Transverse colon (tissue), 4 donors: ENCODE measurements around the gene CORO2A. TPM values are rescaled to one million over a fixed set of nuclear protein-coding genes. Genes with fewer than 3 reads are reported as not detected.
"Not testable (repeated sequence)": the region's sequence is repeated elsewhere in the genome, so short reads cannot be mapped to it uniquely, and the experiment has no call there.

Experiments used
- DNase-seq: peaks from one replicate; pipeline ENCODE4 v3.0.0-alpha.2; 2019
- H3K27ac ChIP-seq, 4 donors: fragments of 200-600 bp; sonication (generic); 2 replicates each; pipeline ENCODE4 v1.5.1; 2016 to 2018; ENCODE audit warnings: inconsistent platforms in 4 of 4
- H3K27me3 ChIP-seq: fragments of 200-600 bp; sonication (generic); 2 replicates; pipeline ENCODE4 v1.5.1; 2017; ENCODE audit warnings: inconsistent platforms
- H3K36me3 ChIP-seq, 4 donors: fragments of 200-600 bp; sonication (generic); 2 replicates each; pipeline ENCODE4 v1.5.1; 2017 to 2019; ENCODE audit warnings: inconsistent platforms in 4 of 4
- H3K4me1 ChIP-seq, 4 donors: fragments of 200-600 bp; sonication (generic); 2 replicates each; pipeline ENCODE4 v1.5.1; 2017 to 2020; ENCODE audit warnings: inconsistent platforms in 4 of 4
- H3K4me3 ChIP-seq, 4 donors: fragments of 200-600 bp; sonication (generic); 1 replicate in 1 of 4; 2 replicates in 3 of 4; pipeline versions ENCODE4 v1.5.1 to v1.6.1; 2017 to 2019; ENCODE audit warnings: inconsistent platforms in 4 of 4
- H3K9me3 ChIP-seq, 2 donors: fragments of 200-600 bp; sonication (generic); 2 replicates each; pipeline ENCODE4 v1.5.1; 2017 to 2019; ENCODE audit warnings: inconsistent platforms in 2 of 2
- CTCF ChIP-seq, 5 experiments: fragments of 200-600 bp in 3 of 5; fragments of 450-650 bp in 2 of 5; sonication (generic) in 3 of 5; IDR thresholded peaks; 1 replicate in 2 of 5; 2 replicates in 3 of 5; pipeline ENCODE4 v1.5.1; 2016 to 2017; ENCODE audit warnings: antibody characterized with exemption in 5 of 5, inconsistent platforms in 3 of 5, mild to moderate bottlenecking in 2 of 5, moderate library complexity in 1 of 5
- EP300 ChIP-seq: sonication (generic); formaldehyde crosslinking; IDR thresholded peaks from one replicate; pipeline ENCODE4 v1.6.1; 2017; ENCODE audit warnings: antibody characterized with exemption, low read depth
- POLR2A ChIP-seq: fragments of 450-650 bp; IDR thresholded peaks from one replicate; pipeline ENCODE4 v1.6.1; 2016; ENCODE audit warnings: antibody characterized with exemption, mild to moderate bottlenecking, moderate library complexity
- POLR2AphosphoS5 ChIP-seq, 3 donors: sonication (generic); formaldehyde crosslinking; IDR thresholded peaks; one replicate each; pipeline ENCODE4 v1.6.1; 2016; ENCODE audit warnings: antibody characterized with exemption in 3 of 3
- WGBS, 2 donors: methylation state at CpG; one replicate each; pipeline ENCODE4 v1.1.5; 2018; ENCODE audit warnings: low coverage in 1 of 2; 5-methylcytosine and 5-hydroxymethylcytosine counted together
- in situ Hi-C, 4 donors: fragments of 200-750 bp; cut with MboI; loops; one replicate each; pipeline versions ENCODE4 v1.15.0 to v1.15.1; 2017; ENCODE audit warnings: low sequenced_read_pairs in 3 of 4, low pct_ligation_motif_present in 1 of 4, low pct_unique_long_range_greater_than_20kb in 1 of 4
- intact Hi-C: fragments of 100-400 bp; cut with DNase I; formaldehyde crosslinking; loops from one replicate; pipeline ENCODE4 v1.15.1; 2023; ENCODE audit warnings: low total_unique reads
- total RNA-seq, 4 donors: library from RNA; depleted of rRNA; stranded (reverse); fragments of >200 nt; gene quantifications; one replicate each; pipeline ENCODE4 v1.1.0, GENCODE V29; 2016

Gene CORO2A
- total RNA-seq, 4 donors from 2014 or later, result 10.0 to 59.1 (median 47.1) TPM

DNA sequence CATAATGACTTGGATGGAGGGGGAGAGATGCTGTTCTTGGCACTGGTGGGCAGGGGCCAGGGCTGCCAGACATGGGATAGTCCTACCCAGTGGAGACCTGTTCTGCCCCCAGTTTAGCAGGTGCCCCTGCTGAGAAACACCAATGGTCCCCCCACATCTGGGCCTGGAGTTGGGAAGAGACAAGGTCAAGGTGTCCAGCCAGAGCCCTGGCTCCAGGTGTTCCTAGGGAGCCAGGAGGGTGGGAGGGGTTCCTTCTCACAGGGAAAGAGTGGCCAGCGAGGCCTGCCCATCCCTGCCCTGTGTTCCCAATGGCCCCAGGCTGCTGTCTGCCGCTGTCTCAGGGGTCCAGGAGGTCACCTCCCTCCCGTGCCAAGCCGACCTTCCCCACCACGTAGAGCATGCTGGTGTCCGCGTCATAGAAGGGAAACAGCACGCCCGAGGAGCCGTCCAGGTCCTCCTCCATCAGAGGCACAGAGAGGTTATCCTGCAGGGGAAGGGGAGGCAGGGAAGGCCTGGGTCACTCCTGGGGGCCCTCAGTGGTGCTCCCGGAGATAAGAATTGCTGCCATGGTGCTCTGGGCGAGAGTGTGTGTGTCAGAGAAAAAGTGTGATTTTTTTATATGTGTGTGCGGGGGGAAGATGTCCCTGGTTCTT, 61.7 kb downstream of the CORO2A start:
- Histone ChIP-seq H3K4me3 (no peak overlapping the region), H3K9me3 (no peaks in the 10 kb centered on the region), H3K36me3 (no peaks in the 10 kb centered on the region), H3K27me3 (no peaks in the 10 kb centered on the region), H3K4me1 (no peaks in the 10 kb centered on the region), H3K27ac (no peak overlapping the region)
- WGBS, 2 donors, result 87% methylated on average over 13 of the region's 13 CpGs; no CpG with 5 or more reads in 1 of the 2 donors
- intact Hi-C loops, result no loop called here
- DNase-seq, result peak; percentile 5
- TF ChIP-seq POLR2AphosphoS5 (IDR thresholded peaks at IDR 0.05) (no peak), CTCF (IDR thresholded peaks at IDR 0.05) (no peak), POLR2A (no peak), EP300 (no peak)
- in situ Hi-C loops, result no loop called here

DNA sequence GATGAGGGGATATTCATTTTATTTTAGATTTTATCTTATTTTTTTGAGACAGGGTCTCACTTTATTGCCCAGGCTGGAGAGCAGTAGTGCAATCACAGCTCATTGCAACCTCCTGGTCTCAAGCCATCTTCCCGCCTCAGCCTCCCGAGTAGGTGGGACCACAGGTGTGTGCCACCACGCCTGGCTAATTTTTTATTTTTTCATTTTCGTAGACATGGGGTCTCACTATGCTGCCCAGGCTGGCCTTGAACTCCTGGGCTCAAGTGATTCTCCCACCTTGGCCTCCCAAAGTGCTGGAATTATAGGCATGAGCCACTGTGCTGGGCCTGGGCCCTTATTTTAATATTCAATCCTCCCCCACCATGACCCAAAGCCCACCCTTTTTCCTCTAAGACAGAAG, 62.4 kb downstream of the CORO2A start:
- in situ Hi-C loops, H3K4me1 ChIP-seq, H3K4me3 ChIP-seq, H3K9me3 ChIP-seq, H3K27me3 ChIP-seq, H3K27ac ChIP-seq, intact Hi-C loops, H3K36me3 ChIP-seq: not testable (repeated sequence)
- WGBS, 2 donors, result 83 to 92% methylated on average over 4 of the region's 4 CpGs
- peak; percentile 1 for DNase-seq

GRCh38 chr9:98129451-98129881, 63.0 kb downstream of the CORO2A start:
- Histone ChIP-seq H3K27ac (no peak overlapping the region), H3K4me3 (no peak overlapping the region), H3K27me3 (no peaks in the 10 kb centered on the region), H3K4me1 (no peaks in the 10 kb centered on the region), H3K9me3 (no peaks in the 10 kb centered on the region), H3K36me3 (no peaks in the 10 kb centered on the region)
- intact Hi-C loops, result no loop called here
- no peak for TF ChIP-seq CTCF (IDR thresholded peaks at IDR 0.05)
- no peak for TF ChIP-seq POLR2A
- TF ChIP-seq EP300, result no peak
- TF ChIP-seq POLR2AphosphoS5 (IDR thresholded peaks at IDR 0.05), result no peak
- in situ Hi-C loops, result no loop called here
- 33 to 86% methylated on average over 1 to 10 of the region's 10 CpGs for WGBS, 2 donors
- DNase-seq, result peak; percentile 31

GRCh38 chr9:98128316-98128715, 64.1 kb downstream of the CORO2A start:
- TF ChIP-seq POLR2AphosphoS5 (IDR thresholded peaks at IDR 0.05) (no peak), POLR2A (no peak), CTCF (IDR thresholded peaks at IDR 0.05) (no peak), EP300 (no peak)
- no peaks in the 10 kb centered on the region for H3K4me1 ChIP-seq
- intact Hi-C loops (no loop called here), in situ Hi-C loops (no loop called here)
- H3K27ac ChIP-seq, result no peak overlapping the region
- DNase-seq, result no peak
- no peak overlapping the region for H3K4me3 ChIP-seq
- H3K27me3 ChIP-seq, result no peaks in the 10 kb centered on the region
- H3K36me3 ChIP-seq, result no peaks in the 10 kb centered on the region
- no peaks in the 10 kb centered on the region for H3K9me3 ChIP-seq
- WGBS, 2 donors, result 99 to 100% methylated on average over 1 to 16 of the region's 16 CpGs

DNA sequence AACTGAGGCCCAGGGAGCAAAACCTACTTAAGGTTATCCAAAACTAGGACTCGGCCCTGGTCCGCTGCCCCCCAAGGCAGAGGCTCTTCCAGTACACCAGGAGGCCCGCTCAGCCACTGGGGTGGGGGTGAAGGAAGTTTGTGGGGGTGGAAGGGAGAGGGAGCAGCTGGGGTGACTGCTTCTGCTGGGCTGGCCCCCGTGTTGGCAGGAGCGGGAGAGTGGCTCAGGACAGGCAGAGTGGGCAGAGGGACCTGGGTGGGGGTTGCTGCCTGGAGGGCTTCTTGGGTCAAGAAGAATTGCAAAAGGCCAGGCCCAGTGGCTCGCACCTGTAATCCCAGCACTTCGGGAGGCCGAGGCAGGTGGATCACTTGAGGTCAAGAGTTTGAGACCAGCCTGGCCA, 65.2 kb downstream of the CORO2A start:
- Histone ChIP-seq H3K27me3 (no peaks in the 10 kb centered on the region), H3K4me3 (no peak overlapping the region), H3K4me1 (no peaks in the 10 kb centered on the region), H3K9me3 (no peaks in the 10 kb centered on the region), H3K36me3 (no peaks in the 10 kb centered on the region), H3K27ac (no peak overlapping the region)
- no peak for DNase-seq
- in situ Hi-C loops, result no loop called here
- TF ChIP-seq POLR2A, result no peak
- TF ChIP-seq EP300, result no peak
- TF ChIP-seq POLR2AphosphoS5 (IDR thresholded peaks at IDR 0.05), result no peak
- TF ChIP-seq CTCF (IDR thresholded peaks at IDR 0.05), result no peak
- intact Hi-C loops, result no loop called here
- 94% methylated on average over 8 of the region's 8 CpGs; no CpG with 5 or more reads in 1 of the 2 donors for WGBS, 2 donors
